Thyroid gland (tissue), 4 donors: ENCODE data around the gene SPNS1. TPM values are rescaled to one million over a fixed set of nuclear protein-coding genes. Genes with fewer than 3 reads are reported as not detected.

Experiments used
- DNase-seq, 2 donors: peaks; one replicate each; pipeline ENCODE4 v3.0.0-alpha.2; 2019
- H3K27ac ChIP-seq, 3 donors: fragments of 200-600 bp; sonication (generic); 1 replicate in 2 of 3; 2 replicates in 1 of 3; pipeline ENCODE4 v1.5.1; 2016 to 2019; ENCODE audit warnings: mild to moderate bottlenecking in 1 of 3, moderate library complexity in 1 of 3
- H3K27me3 ChIP-seq: fragments of 200-600 bp; sonication (generic); one replicate; pipeline ENCODE4 v1.5.1; 2019
- H3K36me3 ChIP-seq, 2 donors: fragments of 200-600 bp; sonication (generic); one replicate each; pipeline ENCODE4 v1.5.1; 2016 to 2019
- H3K4me1 ChIP-seq, 2 donors: fragments of 200-600 bp; sonication (generic); one replicate each; pipeline ENCODE4 v1.5.1; 2017 to 2019
- H3K4me3 ChIP-seq, 3 donors: fragments of 200-600 bp; sonication (generic); replicated peaks in 1 of 3; 1 replicate in 2 of 3; 2 replicates in 1 of 3; pipeline ENCODE4 v1.5.1; 2016; ENCODE audit warnings: mild to moderate bottlenecking in 1 of 3
- H3K9me3 ChIP-seq: fragments of 200-600 bp; sonication (generic); one replicate; pipeline ENCODE4 v1.5.1; 2017
- CTCF ChIP-seq, 6 experiments: fragments of 200-600 bp in 3 of 6; fragments of 450-650 bp in 3 of 6; sonication (generic) in 3 of 6; IDR thresholded peaks; one replicate each; pipeline ENCODE4 v1.5.1; 2016 to 2019; ENCODE audit warnings: antibody characterized with exemption in 6 of 6, mild to moderate bottlenecking in 2 of 6, inconsistent platforms in 1 of 6, moderate library complexity in 1 of 6
- POLR2A ChIP-seq, 2 donors: fragments of 450-650 bp; IDR thresholded peaks; one replicate each; pipeline ENCODE4 v1.6.1; 2017; ENCODE audit warnings: antibody characterized with exemption in 2 of 2, mild to moderate bottlenecking in 2 of 2, moderate library complexity in 1 of 2
- WGBS, 2 donors: methylation state at CpG; one replicate each; pipeline ENCODE4 v1.1.5; 2017; 5-methylcytosine and 5-hydroxymethylcytosine counted together
- intact Hi-C: fragments of 100-400 bp; cut with DNase I; formaldehyde crosslinking; loops from one replicate; pipeline ENCODE4 v1.15.1; 2023
- total RNA-seq, 4 donors: library from RNA; depleted of rRNA; stranded (reverse); fragments of >200 nt; gene quantifications; one replicate each; pipeline ENCODE4 v1.2.3, GENCODE V29; 2016

The SPNS1 gene
- total RNA-seq, 4 donors from 2014 or later: 16.5 to 24.2 (median 20.6) TPM

- H3K9me3 ChIP-seq: no peaks in the 10 kb centered on the region
- H3K4me1 ChIP-seq: no peaks in the 10 kb centered on the region
- intact Hi-C loops: no loop called here
- H3K27ac ChIP-seq: no peak overlapping the region
- no peak for DNase-seq
- WGBS, 2 donors: 94% methylated on average over 11 of the region's 11 CpGs
- TF ChIP-seq CTCF (IDR thresholded peaks at IDR 0.05): no peak
- TF ChIP-seq POLR2A (IDR thresholded peaks at IDR 0.05): no peak
- no peak overlapping the region for H3K4me3 ChIP-seq
- H3K27me3 ChIP-seq: no peaks in the 10 kb centered on the region
- peaks cover 8 to 9% of the 10 kb centered on the region in 2 donors for H3K36me3 ChIP-seq
Observed at GRCh38 chr16:28990375-28991040, 15.9 kb downstream of the SPNS1 start.

- Histone ChIP-seq H3K36me3 (peaks cover 2 to 5% of the 10 kb centered on the region in 2 donors), H3K4me3 (no peak overlapping the region), H3K9me3 (no peaks in the 10 kb centered on the region), H3K27me3 (no peaks in the 10 kb centered on the region), H3K27ac (no peak overlapping the region), H3K4me1 (no peaks in the 10 kb centered on the region)
- intact Hi-C loops: no loop called here
- WGBS, 2 donors: 76 to 92% methylated on average over 5 to 8 of the region's 8 CpGs
- DNase-seq: no peak
- TF ChIP-seq POLR2A (IDR thresholded peaks at IDR 0.05) (no peak), CTCF (IDR thresholded peaks at IDR 0.05) (no peak)
Observed at GRCh38 chr16:28991687-28992086, 17.1 kb downstream of the SPNS1 start.

- no peaks in the 10 kb centered on the region for H3K36me3 ChIP-seq
- TF ChIP-seq POLR2A (IDR thresholded peaks at IDR 0.05): no peak
- no peak for TF ChIP-seq CTCF (IDR thresholded peaks at IDR 0.05)
- no peak for DNase-seq
- WGBS, 2 donors: 93 to 98% methylated on average over 10 of the region's 10 CpGs
- H3K4me1 ChIP-seq: no peaks in the 10 kb centered on the region
- intact Hi-C loops: no loop called here
- H3K27me3 ChIP-seq: no peaks in the 10 kb centered on the region
- no peaks in the 10 kb centered on the region for H3K9me3 ChIP-seq
- no peak overlapping the region for H3K27ac ChIP-seq
- H3K4me3 ChIP-seq: no peak overlapping the region
Observed at GRCh38 chr16:28992496-28992895, 17.9 kb downstream of the SPNS1 start.

GRCh38 chr16:28998837-28999236 lies 24.3 kb downstream of the SPNS1 start:
- Histone ChIP-seq H3K4me3 (no peak overlapping the region), H3K4me1 (no peaks in the 10 kb centered on the region), H3K36me3 (no peaks in the 10 kb centered on the region), H3K9me3 (no peaks in the 10 kb centered on the region), H3K27me3 (no peaks in the 10 kb centered on the region), H3K27ac (no peak overlapping the region)
- WGBS, 2 donors: 70 to 74% methylated on average over 3 of the region's 3 CpGs
- intact Hi-C loops: no loop called here
- DNase-seq: no peak
- TF ChIP-seq POLR2A (IDR thresholded peaks at IDR 0.05) (no peak), CTCF (IDR thresholded peaks at IDR 0.05) (no peak)

- Histone ChIP-seq H3K9me3 (no peaks in the 10 kb centered on the region), H3K27ac (no peak overlapping the region), H3K4me3 (no peak overlapping the region), H3K27me3 (no peaks in the 10 kb centered on the region), H3K4me1 (no peaks in the 10 kb centered on the region), H3K36me3 (no peaks in the 10 kb centered on the region)
- no peak for DNase-seq
- 77 to 82% methylated on average over 4 of the region's 4 CpGs for WGBS, 2 donors
- intact Hi-C loops: no loop called here
- no peak for TF ChIP-seq POLR2A (IDR thresholded peaks at IDR 0.05)
Observed at GRCh38 chr16:28999577-28999976, 25.0 kb downstream of the SPNS1 start.
